NCI-H1105 (cell line): Measurements from ENCODE around the gene DOP1A.
"Not testable (repeated sequence)": the region's sequence is repeated elsewhere in the genome, so short reads cannot be mapped to it uniquely, and the experiment has no call there.

ENCODE experiments used
- DNase-seq: peaks from one replicate; lab custom pipeline; 2025; lab: John Stamatoyannopoulos, UW

DOP1A gene

DNA sequence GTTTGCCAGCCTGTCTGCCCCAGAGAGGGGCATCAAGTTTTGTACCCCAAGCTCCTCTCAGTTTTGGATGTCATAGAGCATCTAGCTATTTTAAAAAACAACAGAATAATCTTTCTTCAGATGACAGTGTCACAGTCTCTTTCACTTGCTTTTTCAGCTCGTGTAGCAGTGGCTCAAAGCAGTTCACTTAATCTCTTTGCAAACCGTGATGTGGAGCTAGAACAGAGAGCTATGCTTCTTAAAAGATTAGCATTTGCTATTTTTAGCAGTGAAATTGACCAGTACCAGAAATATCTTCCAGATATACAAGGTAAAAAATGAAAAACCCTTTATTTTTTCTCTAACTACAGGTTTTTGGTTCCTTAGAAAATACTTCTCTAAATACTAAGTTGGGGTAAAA, 88.3 kb downstream of the DOP1A start:
- no peak for DNase-seq

DNA sequence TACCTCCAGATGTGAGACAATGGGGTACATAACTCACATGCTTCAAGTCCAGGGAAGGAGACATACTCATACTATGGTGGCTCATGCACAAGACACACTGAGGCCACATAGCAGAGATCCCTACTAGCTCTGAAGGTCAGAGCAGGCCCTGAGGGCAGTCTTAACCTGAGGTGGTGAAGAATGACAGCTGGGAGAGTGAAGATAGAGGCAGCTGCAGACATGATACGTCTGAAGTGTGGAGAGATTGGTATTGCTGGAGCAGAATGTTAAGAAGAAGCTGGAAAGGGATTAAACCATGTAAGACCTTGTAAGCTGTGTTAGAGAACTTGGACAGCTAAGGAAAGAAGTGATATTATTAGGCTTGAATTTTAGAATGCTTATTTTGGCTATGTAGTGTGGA, 92.7 kb downstream of the DOP1A start:
- no peak for DNase-seq

DNA sequence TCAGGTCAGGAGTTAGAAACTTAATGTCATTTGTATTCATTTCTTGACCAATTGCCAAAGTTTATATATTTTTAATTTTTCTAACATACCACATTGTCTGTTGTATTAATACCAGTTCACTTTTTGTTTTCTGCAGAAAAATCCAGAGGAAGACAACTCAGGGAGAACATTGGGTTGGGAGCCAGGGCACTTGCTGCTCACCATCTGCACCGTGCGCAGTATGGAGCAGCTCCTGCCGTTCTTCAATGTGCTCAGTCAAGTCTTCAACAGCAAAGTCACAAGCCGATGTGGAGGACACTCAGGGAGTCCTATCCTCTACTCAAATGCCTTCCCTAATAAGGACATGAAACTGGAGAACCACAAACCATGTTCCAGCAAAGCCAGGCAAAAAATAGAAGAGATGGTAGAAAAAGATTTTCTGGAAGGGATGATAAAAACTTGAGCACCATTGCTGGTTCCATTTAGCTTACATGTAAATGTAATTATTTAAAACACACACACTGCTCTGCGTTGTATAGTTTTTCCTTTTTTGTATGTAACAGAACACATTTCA, 100.3 kb downstream of the DOP1A start:
- no peak for DNase-seq

DNA sequence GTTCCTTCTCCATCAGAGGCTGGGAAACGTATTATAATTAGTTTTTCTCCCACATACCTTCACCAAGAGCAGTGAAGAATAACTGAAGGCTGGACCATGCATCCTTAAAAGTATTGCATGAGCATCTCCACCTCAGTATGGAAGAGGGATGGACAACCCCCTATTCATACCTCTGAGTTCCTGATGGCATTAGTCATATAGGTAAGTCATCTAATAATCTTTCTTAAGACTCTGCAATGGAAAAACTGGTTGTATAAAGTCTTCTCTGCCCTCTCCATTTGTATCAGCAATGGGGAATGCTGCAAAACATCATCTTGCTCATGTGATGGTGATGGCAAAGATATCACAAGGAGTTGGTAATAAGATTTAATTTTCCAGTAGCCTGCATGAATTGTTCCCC, 101.1 kb downstream of the DOP1A start:
- no peak for DNase-seq

DNA sequence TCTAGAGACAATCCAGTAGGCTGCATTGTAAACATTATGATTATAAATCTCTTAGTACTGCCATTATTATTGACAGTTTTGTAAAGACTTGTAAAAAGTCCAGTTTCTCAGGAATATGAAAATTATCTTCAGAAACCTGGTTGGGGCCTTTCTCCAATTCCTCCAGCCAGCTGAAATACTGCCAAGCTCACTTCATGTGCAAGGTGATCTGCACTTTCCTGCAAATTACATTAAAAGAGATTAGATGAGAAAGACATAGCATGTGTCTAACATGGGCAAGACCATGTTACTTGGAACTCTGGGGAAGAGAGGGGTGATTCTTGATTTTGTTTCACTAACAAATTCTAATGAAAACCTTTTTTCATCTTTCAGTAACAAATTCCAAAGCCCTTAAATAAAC, 101.6 kb downstream of the DOP1A start:
- no peak for DNase-seq

DNA sequence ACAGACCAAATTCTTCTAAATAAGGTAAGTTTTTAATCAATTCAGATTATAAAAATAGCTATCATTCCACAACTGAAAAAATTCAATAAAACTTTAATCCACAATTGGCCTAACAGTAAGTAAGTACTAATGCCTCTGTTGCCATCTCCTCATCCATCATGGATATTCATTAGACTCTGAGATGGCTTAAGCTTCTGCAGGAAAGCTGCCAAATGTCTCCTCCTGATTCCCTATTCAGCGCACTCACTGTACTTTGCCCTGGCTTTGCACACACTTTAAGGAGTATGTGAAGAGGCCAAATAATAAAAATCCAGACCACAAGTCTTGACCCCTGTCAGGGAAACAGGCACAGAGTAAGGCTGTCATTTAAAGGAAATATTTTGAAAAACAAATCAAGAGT, 102.0 kb downstream of the DOP1A start:
- DNase-seq = no peak

DNA sequence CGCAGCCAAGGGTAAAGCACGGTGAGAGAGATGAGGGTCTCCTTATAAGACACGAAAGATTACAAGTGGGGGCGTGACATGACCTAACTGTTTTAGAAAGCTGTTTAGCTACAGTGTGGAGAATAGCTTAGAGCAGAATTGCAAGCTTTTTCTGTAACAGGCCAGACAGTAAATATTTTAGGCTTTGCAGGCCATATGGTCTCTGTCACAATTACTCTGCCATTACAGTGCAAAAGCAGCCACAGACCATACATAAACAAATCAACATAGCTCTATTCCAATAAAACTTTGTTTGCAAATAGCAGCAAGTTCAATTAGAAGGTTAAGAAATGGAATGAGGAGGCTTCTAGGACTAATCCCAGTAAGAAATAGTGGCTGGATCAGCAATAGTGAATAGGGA, 108.8 kb downstream of the DOP1A start:
- no peak for DNase-seq

DNA sequence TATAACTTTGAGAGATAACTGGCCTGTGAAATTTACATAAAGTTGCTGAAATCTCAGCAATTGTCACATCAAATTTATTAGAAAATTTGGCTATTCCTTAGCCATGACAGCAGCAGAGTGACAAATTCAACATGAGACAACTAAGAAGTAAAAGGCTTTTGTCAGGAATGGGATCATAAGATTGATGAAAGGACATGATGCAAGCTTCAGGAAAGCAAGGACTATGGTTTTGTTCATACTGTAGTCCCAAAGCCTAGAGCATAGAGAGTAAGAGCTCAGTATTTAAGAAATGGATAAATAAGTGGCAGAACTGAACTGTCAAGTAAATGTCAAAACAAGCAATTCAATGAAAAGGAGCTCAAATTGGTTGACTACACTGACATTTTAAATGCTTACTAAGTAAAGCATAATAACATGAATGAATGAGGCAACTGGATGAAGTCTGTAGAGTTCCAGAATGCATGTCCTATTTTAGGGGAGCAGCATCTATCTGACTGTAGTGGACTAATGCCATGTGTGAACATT, 113.0 kb downstream of the DOP1A start:
- DNase-seq = no peak

DNA sequence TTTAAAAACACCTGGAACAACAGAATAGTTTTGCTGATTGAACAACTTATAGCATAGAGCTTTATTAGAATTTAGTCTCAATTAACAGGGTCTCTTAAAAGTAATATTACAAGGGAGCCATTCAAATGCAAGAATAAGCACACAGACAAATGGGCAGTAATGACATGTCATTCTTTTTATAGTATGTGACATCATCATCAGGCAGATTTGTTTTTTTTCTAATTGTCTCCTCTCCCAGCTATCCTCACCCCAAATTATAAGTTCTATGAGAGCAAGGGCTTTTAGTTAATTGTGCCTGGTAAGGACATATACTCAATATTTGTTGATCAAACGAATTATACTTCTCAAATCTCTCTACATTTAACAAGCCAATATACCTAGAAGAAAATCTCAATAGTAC, 114.6 kb downstream of the DOP1A start:
- DNase-seq = no peak

DNA sequence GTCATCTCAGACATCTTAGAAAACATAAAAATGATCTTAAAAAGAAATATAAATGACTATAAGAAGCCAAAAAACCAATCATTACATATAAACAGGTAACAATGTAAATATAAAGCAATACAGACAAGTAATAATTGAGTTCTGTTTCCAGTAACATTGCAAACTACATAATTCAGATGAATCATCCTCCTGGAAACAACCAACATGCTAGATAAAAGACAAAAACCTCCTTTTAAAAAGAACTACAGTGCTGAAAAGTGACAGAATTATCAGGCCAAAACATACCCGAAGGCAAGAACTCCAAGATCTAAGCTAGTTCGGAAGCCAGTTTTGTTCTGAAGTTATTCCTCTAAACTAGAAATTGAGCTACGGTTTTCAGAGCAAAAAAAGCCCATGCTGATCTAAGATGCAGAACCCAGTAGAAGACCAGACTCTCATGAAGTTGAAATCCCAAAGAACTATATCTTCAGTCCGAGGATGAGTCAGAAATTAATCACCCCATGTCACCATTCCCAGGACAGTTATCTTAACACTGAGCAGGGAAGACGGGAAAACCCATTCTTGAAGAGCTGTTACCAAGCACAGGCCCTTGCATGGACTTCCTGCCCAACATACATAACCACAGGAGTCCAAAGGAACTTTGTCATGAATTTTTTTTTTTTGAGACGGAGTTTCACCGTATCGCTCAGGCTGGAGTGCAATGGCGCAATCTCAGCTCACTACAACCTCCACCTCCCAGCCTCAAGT, 115.8 kb downstream of the DOP1A start:
- no peak for DNase-seq

DNA sequence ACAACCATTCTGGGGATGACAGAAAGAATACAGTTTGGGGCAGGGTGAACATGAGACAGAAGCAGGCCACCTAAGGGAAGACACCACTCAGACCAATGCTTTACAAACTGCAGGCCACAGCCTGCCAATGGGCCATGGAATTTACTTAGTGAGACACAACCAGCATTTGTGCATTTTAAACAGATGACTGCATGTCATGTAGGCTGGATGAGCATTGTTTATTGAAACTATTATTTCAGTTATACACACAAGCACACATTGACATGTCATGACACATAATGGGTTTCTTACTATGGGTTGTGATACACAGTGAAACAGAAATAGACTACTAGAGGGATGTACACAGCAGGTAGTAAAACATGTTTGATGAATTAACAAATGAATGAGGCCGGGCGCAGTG, 117.6 kb downstream of the DOP1A start:
- no peak for DNase-seq

DNA sequence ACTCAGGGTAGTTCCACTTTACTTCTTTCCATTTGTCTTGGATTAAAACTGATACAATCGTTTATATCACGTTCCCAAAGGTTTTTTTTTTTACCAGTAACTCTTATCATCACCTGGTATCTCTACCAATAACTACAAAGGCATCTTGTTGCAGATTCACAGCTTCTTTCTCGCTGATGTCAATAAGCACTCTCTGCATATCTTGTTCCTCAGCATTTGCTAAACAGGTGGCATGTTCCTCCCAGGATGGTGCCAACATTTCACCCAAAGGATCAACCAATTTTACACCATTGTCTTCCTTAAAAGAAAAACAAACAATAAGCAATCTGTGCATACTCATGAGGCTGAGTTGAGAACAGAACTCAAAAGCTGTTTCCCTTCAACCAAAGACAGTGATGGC, 121.0 kb downstream of the DOP1A start:
- no peak for DNase-seq

DNA sequence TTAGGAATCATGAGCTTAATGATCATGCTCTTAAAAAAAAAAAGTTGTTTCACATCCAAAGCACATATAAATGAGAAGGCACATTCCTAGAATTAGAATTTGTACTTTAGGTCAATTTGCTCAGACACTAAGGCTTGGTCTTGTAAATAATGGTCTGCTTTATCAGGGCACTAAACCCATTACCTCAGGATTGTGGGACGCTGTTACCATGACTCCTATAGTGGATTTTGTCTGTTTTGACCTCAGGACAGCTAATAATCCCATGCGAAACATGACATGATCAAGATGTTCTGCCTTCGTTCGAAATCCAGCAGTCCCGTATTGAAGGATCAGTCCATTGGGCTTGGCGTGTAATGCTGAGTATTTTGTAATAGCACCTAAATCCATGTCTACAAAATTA, 123.2 kb downstream of the DOP1A start:
- no peak for DNase-seq

DNA sequence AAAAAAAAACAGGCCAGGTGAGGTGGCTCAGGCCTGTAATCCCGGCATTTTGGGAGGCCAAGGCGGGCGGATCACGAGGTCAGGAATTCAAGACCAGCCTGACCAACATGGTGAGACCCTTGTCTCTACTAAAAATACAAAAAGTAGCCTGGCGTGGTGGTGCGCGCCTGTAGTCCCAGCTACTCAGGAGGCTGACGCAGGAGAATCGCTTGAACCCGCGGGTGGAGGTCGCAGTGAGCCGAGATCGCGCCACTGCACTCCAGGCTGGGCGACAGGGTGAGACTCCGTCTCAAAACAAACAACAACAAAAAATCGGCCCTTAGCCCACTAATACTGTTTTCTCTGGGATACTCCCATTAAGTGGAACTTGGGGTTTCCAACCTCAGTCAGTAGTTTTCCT, 124.5 kb downstream of the DOP1A start:
- DNase-seq = not testable (repeated sequence)

DNA sequence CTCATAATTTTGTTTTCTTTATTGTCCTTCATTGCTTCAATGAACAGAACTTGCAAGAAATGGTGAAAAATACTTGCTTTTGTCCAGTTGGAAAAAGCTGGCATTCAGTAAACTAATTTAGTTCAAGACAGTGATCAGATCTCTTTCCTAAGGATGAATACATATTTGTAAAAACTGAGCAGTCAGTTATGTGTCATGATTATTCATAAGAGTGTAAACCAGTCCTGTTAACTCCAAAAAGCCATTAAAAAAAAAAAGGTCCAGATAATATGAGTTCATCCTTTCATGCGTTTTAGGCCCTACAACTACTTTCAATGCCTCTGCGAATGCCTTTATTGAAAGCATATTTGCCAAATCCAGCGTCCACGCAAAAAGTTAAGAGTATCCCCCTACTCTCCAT, 125.0 kb downstream of the DOP1A start:
- DNase-seq = no peak

DNA sequence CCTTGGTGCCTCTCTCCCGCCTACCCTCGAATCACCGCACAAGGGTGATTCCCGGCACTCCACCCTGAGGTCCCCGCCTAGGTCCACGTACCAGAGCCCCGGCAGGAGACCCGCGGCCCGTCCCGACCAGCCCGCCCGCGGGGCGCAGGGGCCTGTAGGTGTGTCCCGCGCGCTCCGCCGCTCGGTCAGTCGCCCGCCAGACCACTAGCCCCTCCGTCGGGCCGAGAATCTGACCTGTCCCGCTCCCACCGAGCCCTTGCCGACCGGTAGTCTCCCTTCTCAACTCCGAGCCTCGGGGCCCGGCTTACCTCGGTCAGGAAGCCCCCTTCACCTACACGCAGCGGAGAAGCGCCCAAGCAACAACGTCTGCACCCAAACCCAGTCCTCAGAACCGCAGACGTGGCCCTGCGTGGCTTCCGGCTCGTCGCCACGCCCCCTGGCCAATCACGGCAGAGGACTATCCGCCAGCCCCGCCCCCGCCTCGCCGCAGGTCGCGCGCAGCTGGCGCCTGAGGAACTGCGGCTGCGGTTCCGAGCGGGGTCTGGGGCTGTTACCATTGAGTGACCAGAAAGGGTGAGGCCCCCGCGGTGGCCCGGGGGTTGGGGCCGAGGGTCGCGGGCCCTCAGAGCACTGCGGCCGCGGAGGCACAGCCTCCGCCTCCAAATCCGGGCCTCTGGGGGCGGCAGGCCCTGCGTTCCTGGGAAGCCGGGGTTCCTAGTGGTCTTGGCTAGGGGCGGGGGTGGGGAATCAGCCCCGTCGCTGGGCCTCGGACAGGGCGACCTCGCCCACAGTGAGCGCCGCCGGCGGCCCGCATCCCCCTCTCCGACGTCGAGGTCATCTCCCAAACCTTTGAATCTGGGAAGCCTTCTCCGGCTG, 125.6 kb downstream of the DOP1A start, which contains the start of the genes PGM3 and RWDD2A:
Gene PGM3 (minus strand): TSS at position 395 of the 876 bp plus-strand sequence. CDS start 2,253 bp downstream, outside the sequence.
Gene RWDD2A (plus strand): TSS at position 487 of the 876 bp plus-strand sequence. CDS start 1,095 bp downstream, outside the sequence.
- DNase-seq = peak; percentile 87

DNA sequence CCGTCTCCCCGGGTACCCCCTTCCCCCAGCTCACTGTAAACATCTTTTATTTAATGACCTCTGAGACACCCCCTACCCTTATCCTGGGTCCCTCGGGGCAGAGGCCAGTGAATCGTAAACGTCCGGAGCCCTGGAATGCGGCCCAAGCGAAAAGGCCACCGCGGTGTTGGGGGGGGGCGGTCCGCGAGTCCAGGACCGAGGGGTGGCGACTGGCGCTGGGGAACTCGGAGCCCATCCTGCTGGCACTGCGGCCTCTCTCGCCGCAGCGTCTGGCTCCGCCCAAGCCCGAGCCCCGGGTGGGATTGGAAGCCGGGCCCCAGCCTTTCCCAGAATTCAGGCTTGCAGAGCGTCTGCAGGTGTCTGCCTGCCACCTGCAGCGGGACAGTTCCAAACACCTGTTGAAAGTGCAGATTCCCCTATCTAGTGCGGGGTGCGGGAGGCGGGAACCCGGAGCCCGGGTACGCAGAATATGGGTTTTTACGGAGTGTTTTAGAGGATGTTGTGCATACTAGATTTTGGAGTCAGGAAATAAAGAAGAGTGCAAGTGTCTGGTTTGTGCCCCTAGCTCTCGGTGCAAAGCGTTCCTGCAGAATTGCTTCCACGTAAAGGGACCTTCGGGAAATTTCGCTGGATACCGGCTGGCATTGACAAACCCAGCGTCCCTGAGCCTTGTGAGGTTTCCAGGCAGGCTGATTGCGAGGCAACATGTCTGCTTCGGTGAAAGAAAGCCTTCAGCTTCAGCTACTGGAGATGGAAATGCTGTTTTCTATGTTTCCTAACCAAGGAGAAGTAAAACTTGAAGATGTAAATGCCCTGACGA, 126.5 kb downstream of the DOP1A start:
- DNase-seq = peak; percentile 69

DNA sequence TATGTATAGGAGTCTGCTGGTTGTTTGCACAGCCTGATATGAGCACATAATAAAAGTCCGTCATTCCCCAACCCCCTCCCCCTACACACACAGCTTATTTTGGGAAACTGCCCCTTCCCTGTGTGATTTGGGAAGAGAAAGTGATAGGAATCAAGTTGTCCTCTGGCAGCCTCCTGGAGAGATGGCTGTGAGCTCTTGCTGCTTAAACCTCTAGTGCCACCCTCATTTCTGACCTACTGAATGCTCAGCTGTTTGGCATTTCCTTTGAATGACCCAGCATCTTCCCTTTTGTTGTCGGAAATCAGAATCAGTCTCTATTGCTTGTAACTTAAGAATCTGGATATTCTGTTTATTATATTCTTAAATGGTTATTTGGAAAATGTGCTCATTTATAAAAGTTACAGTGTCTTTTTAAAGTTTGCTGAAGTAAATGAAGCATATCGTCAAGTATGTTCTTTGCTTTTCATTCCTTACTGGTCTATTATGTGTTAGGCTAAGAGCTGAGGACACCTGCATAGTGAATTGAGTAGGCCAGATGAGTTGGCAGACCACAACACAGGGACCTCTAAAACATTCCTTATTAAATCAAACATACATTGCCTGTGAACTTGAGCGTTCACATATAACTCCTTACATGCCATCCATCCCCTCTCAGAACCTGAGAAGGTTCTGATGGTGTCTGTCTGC, 131.2 kb downstream of the DOP1A start:
- DNase-seq = no peak

DNA sequence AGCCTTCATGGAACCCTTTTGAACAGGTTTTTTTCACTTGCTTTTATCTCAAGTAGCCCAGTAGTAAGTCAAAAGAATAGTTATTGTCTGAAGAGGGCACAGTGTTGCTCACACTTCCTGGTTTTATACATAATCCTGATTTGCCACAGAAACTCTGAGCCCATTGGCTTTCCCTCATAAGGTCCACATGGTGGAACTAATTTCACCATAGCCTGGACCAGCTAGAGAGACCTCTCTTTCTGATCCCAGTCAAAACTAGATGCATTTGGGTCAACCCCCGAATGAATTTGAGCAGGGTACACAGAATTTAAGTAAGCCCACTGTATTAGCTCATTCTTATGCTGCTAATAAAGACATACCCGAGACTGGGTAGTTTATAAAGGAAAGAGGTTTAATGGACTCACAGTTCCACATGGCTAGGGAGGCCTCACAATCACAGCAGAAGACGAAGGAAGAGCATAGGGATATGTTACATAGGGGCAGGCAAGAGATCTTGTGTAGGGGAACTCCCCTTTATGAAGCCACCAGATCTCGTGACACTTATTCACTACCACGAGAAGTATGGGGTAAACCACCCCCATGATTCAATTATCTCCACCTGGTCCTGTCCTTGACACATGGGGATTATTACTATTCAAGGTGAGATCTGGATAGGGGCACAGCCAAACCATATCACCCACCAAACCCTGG, 131.8 kb downstream of the DOP1A start:
- DNase-seq = no peak

DNA sequence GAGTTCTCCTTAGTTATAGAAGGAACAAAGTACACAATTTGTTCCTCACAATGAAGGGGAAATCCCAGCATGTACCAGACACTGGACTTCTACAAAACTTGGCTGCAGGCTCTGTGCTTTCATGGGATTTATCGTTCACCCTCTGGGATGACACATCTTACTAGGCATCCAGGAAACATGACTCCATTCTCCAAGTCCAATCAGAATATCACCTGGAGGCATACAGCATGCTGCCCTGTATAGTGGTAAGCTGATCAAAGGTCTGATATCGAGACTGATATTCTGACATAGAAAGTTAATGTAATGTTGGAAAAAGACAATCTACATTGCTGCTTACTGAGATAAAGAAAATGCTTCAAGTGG, 132.4 kb downstream of the DOP1A start:
- no peak for DNase-seq

DNA sequence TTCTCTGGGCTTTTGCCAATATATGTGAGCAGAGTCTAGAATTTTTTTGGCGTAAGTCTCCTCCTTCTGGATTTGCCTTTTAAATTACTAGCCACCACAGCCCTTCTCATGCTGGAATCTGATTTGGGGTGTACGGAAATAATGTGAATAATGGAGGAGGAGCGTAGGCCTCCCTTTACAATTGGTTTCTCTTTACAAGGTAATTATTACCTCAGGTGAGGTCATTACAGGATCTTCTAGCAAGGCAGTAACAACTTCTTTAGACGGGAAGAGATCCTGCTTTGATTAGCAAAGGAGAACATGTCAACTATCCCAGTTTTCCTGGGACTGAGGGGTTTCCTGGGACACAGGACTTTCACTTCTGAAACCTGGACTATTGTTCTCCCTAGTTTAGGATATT, 134.6 kb downstream of the DOP1A start:
- no peak for DNase-seq
